Measurements from ENCODE around the gene TMEM151B.

DNA sequence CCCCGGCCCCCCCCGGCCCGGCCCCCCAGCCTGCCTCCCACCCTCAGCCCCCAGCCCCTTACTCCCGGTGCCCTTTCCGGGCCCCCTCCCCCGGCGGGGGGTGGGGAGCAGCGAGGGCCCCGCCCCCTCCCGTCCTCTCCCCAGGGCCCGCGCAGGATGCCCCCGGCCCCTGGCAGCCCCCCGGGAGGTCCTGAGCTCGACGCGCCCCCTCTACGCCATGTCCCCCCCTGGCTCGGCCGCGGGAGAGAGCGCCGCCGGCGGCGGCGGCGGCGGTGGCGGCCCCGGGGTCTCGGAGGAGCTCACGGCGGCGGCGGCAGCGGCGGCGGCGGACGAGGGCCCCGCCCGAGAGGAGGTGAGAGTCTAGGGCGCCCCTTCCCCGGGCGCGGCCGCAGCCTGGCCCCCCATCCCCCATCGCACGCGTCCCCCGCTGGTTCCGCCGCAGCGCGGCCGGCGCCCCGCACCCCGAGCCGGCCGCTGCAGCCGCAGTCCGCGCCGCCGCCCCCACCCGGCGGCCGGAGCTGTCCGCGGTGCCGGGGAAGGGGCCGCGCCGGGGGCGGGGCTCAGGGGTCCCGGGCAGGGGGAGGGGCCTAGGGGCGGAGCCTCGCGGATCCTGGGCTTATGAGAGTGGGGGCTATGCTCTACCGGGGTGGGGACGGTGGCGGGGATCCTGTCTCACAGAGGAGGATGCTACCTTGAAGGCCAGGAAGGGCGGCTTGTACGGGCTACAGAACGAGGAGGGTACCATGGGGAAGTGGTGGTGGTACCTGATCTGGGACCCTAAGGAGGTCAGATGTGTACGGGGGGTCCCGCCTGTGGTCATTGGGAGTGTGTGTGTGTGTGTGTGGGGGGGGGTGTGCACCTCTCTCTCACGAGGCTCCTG lies 516 bp downstream of the TMEM151B start:
- TF ChIP-seq EZH2 (IDR thresholded peaks at IDR 0.05; ENCODE audit: borderline replicate concordance, insufficient read depth, low read depth, low read length, poor library complexity, severe bottlenecking) = peak; percentile 12
- TF ChIP-seq, protein P1, sequence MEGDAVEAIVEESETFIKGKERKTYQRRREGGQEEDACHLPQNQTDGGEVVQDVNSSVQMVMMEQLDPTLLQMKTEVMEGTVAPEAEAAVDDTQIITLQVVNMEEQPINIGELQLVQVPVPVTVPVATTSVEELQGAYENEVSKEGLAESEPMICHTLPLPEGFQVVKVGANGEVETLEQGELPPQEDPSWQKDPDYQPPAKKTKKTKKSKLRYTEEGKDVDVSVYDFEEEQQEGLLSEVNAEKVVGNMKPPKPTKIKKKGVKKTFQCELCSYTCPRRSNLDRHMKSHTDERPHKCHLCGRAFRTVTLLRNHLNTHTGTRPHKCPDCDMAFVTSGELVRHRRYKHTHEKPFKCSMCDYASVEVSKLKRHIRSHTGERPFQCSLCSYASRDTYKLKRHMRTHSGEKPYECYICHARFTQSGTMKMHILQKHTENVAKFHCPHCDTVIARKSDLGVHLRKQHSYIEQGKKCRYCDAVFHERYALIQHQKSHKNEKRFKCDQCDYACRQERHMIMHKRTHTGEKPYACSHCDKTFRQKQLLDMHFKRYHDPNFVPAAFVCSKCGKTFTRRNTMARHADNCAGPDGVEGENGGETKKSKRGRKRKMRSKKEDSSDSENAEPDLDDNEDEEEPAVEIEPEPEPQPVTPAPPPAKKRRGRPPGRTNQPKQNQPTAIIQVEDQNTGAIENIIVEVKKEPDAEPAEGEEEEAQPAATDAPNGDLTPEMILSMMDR (IDR thresholded peaks at IDR 0.05) = no peak
